Endothelial cell of umbilical vein (primary cell): ENCODE data around the gene DERA. TPM values are rescaled to one million over a fixed set of nuclear protein-coding genes. Genes with fewer than 3 reads are reported as not detected.

ENCODE experiments used
- BruUV-seq: library from RNA; stranded (reverse); fragments of 400-500 nt; replicated peaks from 2 replicates; lab custom pipeline; 2021; lab: Mats Ljungman, UMichigan
- CTCF ChIA-PET: fragments of 300-600, 350-600 bp; sonication (Branson Sonifier 250); formaldehyde crosslinking; loops from one replicate; lab custom pipeline; 2021; ENCODE audit warnings: antibody characterized with exemption, inconsistent platforms; lab: Charles Lee
- POLR2A ChIA-PET: fragments of 300-600, 350-600 bp; sonication (Branson Sonifier 250); formaldehyde crosslinking; loops from one replicate; lab custom pipeline; 2021; ENCODE audit warnings: antibody characterized with exemption, inconsistent platforms; lab: Charles Lee
- DNase-seq: peaks from one replicate; pipeline ENCODE4 v3.0.0-alpha.2; 2011; ENCODE audit warnings: low read depth, low spot score
- FAIRE-seq: peaks from 2 replicates; lab custom pipeline; 2011; peaks lifted over from hg19 to GRCh38; lab: Jason Lieb, UNC
- H2AFZ ChIP-seq: 2 replicates; pipeline ENCODE4 v1.6.0; 2012; ENCODE audit warnings: low read depth, low read length, control low read depth, inconsistent platforms
- H3K27ac ChIP-seq: 2 replicates; pipeline ENCODE4 v1.5.1; 2011; ENCODE audit warnings: low read depth, mild to moderate bottlenecking, control low read depth, low read length, moderate library complexity; ENCODE audit not compliant: insufficient read depth
- H3K27me3 ChIP-seq, 2 experiments: 2 replicates each; pipeline versions ENCODE4 v1.6.0 to v1.6.1; 2011; ENCODE audit warnings: low read length in 2 of 2, mixed read lengths in 1 of 2; ENCODE audit not compliant: control insufficient read depth in 2 of 2, insufficient read depth in 2 of 2
- H3K36me3 ChIP-seq, 2 experiments: 2 replicates in 1 of 2; 3 replicates in 1 of 2; pipeline ENCODE4 v1.5.1; 2011; ENCODE audit warnings: low read length in 2 of 2, mild to moderate bottlenecking in 1 of 2, moderate library complexity in 1 of 2; ENCODE audit not compliant: control insufficient read depth in 2 of 2, insufficient read depth in 2 of 2; ENCODE audit errors: extremely low read depth in 1 of 2
- H3K4me1 ChIP-seq: 3 replicates; pipeline ENCODE4 v1.5.1; 2011; ENCODE audit warnings: mild to moderate bottlenecking, low read length; ENCODE audit not compliant: control insufficient read depth, insufficient read depth; ENCODE audit errors: extremely low read depth
- H3K4me2 ChIP-seq: 2 replicates; pipeline ENCODE4 v1.6.1; 2011; ENCODE audit warnings: low read length, control low read depth, mixed read lengths; ENCODE audit not compliant: insufficient read depth
- H3K4me3 ChIP-seq, 3 experiments: fragments of 200-600 bp in 1 of 3; sonication (generic), shearing (Covaris generic) in 1 of 3; replicated peaks in 1 of 3; 2 replicates each; pipeline ENCODE4 v1.5.1; 2011 to 2016; ENCODE audit warnings: control low read depth in 3 of 3, low read length in 3 of 3, mild to moderate bottlenecking in 2 of 3, inconsistent platforms in 1 of 3, low read depth in 1 of 3, moderate library complexity in 1 of 3; ENCODE audit not compliant: insufficient read depth in 1 of 3
- H3K79me2 ChIP-seq: 2 replicates; pipeline ENCODE4 v1.6.0; 2012; ENCODE audit warnings: low read length, inconsistent platforms; ENCODE audit not compliant: control insufficient read depth, insufficient read depth
- H3K9ac ChIP-seq: replicated peaks from 2 replicates; pipeline ENCODE3; 2011; ENCODE audit warnings: low read length, control low read depth; ENCODE audit not compliant: insufficient read depth; ENCODE audit errors: extremely low read depth
- H3K9me1 ChIP-seq: replicated peaks from 3 replicates; pipeline ENCODE4 v1.6.0; 2011; ENCODE audit warnings: mild to moderate bottlenecking, low read length; ENCODE audit not compliant: control insufficient read depth, insufficient read depth; ENCODE audit errors: extremely low read depth
- H3K9me3 ChIP-seq: replicated peaks from 2 replicates; pipeline ENCODE4 v1.5.1; 2012; ENCODE audit warnings: low read length, inconsistent platforms; ENCODE audit not compliant: control insufficient read depth, insufficient read depth
- H4K20me1 ChIP-seq: replicated peaks from 2 replicates; pipeline ENCODE3; 2011; ENCODE audit warnings: mild to moderate bottlenecking, low read length; ENCODE audit not compliant: control insufficient read depth, insufficient read depth; ENCODE audit errors: extremely low read depth
- CTCF ChIP-seq, 2 donors: IDR thresholded peaks; 1 replicate in 1 of 2; 2 replicates in 1 of 2; pipeline ENCODE4 v1.5.1; 2011; ENCODE audit warnings: low read length in 2 of 2, mild to moderate bottlenecking in 2 of 2, moderate library complexity in 2 of 2, control low read depth in 1 of 2, inconsistent platforms in 1 of 2, low read depth in 1 of 2; ENCODE audit not compliant: insufficient read depth in 1 of 2; ENCODE audit errors: extremely low read depth in 1 of 2
- EZH2 ChIP-seq: IDR thresholded peaks from 2 replicates; pipeline ENCODE4 v1.6.1; 2012; ENCODE audit warnings: borderline replicate concordance, low read depth, mild to moderate bottlenecking, moderate library complexity, low read length, inconsistent platforms; ENCODE audit not compliant: severe bottlenecking
- FOS ChIP-seq: IDR thresholded peaks from 2 replicates; pipeline ENCODE4 v1.6.1; 2011; ENCODE audit warnings: mild to moderate bottlenecking, low read length, moderate library complexity, borderline replicate concordance; ENCODE audit not compliant: insufficient read depth
- GATA2 ChIP-seq: IDR thresholded peaks from 2 replicates; pipeline ENCODE4 v1.7.0; 2011; ENCODE audit warnings: low read depth, mild to moderate bottlenecking, moderate library complexity, mixed read lengths, low read length; ENCODE audit not compliant: insufficient read length, insufficient read depth
- JUN ChIP-seq: IDR thresholded peaks from 2 replicates; pipeline ENCODE4 v1.6.1; 2011; ENCODE audit warnings: borderline replicate concordance, low read depth; ENCODE audit not compliant: insufficient read length, insufficient read depth
- MAX ChIP-seq: IDR thresholded peaks from 2 replicates; pipeline ENCODE4 v1.6.1; 2011; ENCODE audit not compliant: insufficient read depth, insufficient read length
- MYC ChIP-seq: IDR thresholded peaks from one replicate; pipeline ENCODE4 v1.6.1; 2011; ENCODE audit warnings: mild to moderate bottlenecking, low read depth, low read length
- POLR2A ChIP-seq: IDR thresholded peaks from 2 replicates; pipeline ENCODE4 v1.6.1; 2012; ENCODE audit warnings: low read depth, mild to moderate bottlenecking, control low read depth, low read length
- POLR2AphosphoS5 ChIP-seq: IDR thresholded peaks from 2 replicates; pipeline ENCODE4 v1.6.1; 2012; ENCODE audit warnings: low read depth, mild to moderate bottlenecking, control low read depth, low read length, moderate library complexity; ENCODE audit not compliant: insufficient read depth
- dilution Hi-C: fragments of 300-500 bp; cut with MboI; formaldehyde crosslinking; loops from one replicate; pipeline ENCODE4 v1.15.0; 2019; ENCODE audit warnings: low sequenced_read_pairs; ENCODE audit not compliant: extremely low pct_ligation_motif_present
- intact Hi-C: fragments of 100-400 bp; cut with micrococcal nuclease; formaldehyde crosslinking; loops from one replicate; pipeline ENCODE4 v1.10.0; 2022
- polyA plus RNA-seq, 4 experiments: library from polyadenylated mRNA; depleted of rRNA in 3 of 4; stranded (reverse) in 3 of 4; unstranded in 1 of 4; fragments of >200 nt; gene quantifications; 2 replicates each; pipeline versions ENCODE4 v1.2.1 to v1.2.3, GENCODE V29; 2011 to 2012; ENCODE audit warnings: missing spikeins in 1 of 4
- total RNA-seq: library from RNA; stranded (reverse); gene quantifications from 2 replicates; pipeline ENCODE4 v1.2.3, GENCODE V29; 2021

Gene DERA
- total and polyA plus RNA-seq, 2 donors (not counting 3 experiments of a cell fraction or from before 2014, with no cell fraction given) = 19.8 to 41.5 TPM

GRCh38 chr12:15886372-15887042 is 24.6 kb upstream of the DERA start:
- Histone ChIP-seq H4K20me1 (peaks cover 11% of the 10 kb centered on the region), H3K27ac (no peak overlapping the region), H3K9ac (no peak overlapping the region), H3K27me3 (no peaks in the 10 kb centered on the region), H3K9me1 (no peaks in the 10 kb centered on the region), H3K4me1 (peaks cover 24% of the 10 kb centered on the region), H3K9me3 (no peaks in the 10 kb centered on the region), H3K79me2 (peaks cover 83% of the 10 kb centered on the region), H2AFZ (no peak overlapping the region), H3K4me3 (no peak overlapping the region), H3K4me2 (peak overlapping the region; percentile 6), H3K36me3 (peaks cover 1 to 11% of the 10 kb centered on the region in 2 experiments)
- no peak for TF ChIP-seq EZH2
- TF ChIP-seq MYC = no peak
- no peak for TF ChIP-seq FOS
- TF ChIP-seq GATA2 = no peak
- TF ChIP-seq JUN = no peak
- TF ChIP-seq MAX = no peak
- TF ChIP-seq POLR2AphosphoS5 = no peak
- no peak for TF ChIP-seq POLR2A
- no peak for TF ChIP-seq CTCF (IDR thresholded peaks at IDR 0.05; ENCODE audit: extremely low read depth in 1 of 2, insufficient read depth in 1 of 2, low read depth in 1 of 2, low read length in 2 of 2)
- DNase-seq (peak; percentile 15), FAIRE-seq (no peak)
- CTCF ChIA-PET = interaction anchor here (3.9 to 5.1 kb wide), 2 partner anchors 11 to 13 kb away, joined by 19 to 46 read pairs; no protein-coding TSS in a partner anchor
- intact Hi-C loops = loop anchor here (10.0 kb wide), 1 partner anchor 458 kb away; the partner anchor contains the start of gene MGST1
- dilution Hi-C loops = no loop called here
- no TSS peak for BruUV-seq
- POLR2A ChIA-PET = no interaction called here
